ENCODE measurements around the gene LMX1B. TPM values are rescaled to one million over a fixed set of nuclear protein-coding genes. Genes with fewer than 3 reads are reported as not detected.

LMX1B gene
- total RNA-seq, 1 experiment from 2014 or later = not detected

DNA sequence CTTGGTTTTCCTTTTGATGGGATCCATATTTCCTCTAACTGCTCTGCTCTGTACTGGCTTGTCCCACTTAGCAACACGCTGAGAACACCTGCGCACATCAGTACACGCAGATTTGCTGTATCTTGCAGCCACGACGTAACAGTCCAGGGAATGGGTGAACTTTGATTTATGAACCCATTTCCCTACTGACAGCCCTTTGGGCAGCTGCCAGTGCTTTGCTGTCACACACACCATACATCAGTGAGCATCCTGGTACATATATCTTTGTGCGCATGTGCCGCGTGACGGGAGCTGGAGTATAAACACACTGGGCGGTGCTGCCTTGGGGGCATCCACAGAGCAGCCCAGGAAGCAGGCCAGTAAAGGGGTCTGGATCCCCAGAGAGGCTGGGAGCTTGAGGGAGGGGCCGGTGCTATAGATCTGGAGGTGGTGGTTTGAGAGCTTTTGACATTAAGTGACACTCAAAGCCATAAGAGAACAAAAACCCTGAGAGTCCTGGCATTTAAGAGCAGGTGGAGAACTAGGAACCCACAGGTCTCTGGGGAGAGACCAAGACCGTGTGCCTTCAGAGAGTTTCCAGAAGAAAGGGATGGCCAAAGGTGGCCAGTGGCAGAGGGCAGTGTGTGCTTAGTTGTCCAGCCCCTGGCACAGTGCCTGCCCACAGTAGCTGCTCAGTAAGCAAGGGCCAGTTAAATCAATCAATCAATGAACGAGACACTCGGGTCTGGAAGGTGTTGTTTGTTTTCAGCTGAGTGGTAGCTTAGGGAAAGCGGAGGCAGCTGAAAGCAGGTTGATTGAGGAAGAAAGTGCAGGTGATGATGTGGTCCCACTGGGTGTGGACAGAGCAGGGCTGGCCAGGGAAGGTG, 53.7 kb downstream of the LMX1B start:
- H3K4me1 Mint-ChIP-seq (ENCODE audit: low read depth, unreplicated experiment) = peaks cover 8% of the 10 kb centered on the region
- no peaks in the 10 kb centered on the region for H3K36me3 Mint-ChIP-seq (ENCODE audit: insufficient read depth, unreplicated experiment)
- no peaks in the 10 kb centered on the region for H3K9me3 Mint-ChIP-seq (ENCODE audit: low read depth, unreplicated experiment)
- H3K27ac Mint-ChIP-seq (ENCODE audit: unreplicated experiment) = no peak overlapping the region
- no peak overlapping the region for H3K4me3 Mint-ChIP-seq (ENCODE audit: low read depth, unreplicated experiment)
- intact Hi-C loops (cut with micrococcal nuclease; ENCODE audit: unreplicated experiment) = no loop called here
- no peak for DNase-seq
- no TSS peak for BruUV-seq (replicated peaks)
- CTCF ChIA-PET = no interaction called here
- TF ChIP-seq, protein P1, sequence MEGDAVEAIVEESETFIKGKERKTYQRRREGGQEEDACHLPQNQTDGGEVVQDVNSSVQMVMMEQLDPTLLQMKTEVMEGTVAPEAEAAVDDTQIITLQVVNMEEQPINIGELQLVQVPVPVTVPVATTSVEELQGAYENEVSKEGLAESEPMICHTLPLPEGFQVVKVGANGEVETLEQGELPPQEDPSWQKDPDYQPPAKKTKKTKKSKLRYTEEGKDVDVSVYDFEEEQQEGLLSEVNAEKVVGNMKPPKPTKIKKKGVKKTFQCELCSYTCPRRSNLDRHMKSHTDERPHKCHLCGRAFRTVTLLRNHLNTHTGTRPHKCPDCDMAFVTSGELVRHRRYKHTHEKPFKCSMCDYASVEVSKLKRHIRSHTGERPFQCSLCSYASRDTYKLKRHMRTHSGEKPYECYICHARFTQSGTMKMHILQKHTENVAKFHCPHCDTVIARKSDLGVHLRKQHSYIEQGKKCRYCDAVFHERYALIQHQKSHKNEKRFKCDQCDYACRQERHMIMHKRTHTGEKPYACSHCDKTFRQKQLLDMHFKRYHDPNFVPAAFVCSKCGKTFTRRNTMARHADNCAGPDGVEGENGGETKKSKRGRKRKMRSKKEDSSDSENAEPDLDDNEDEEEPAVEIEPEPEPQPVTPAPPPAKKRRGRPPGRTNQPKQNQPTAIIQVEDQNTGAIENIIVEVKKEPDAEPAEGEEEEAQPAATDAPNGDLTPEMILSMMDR (IDR thresholded peaks at IDR 0.05; ENCODE audit: unreplicated experiment) = no peak
- no peaks in the 10 kb centered on the region for H3K27me3 Mint-ChIP-seq (ENCODE audit: unreplicated experiment)

DNA sequence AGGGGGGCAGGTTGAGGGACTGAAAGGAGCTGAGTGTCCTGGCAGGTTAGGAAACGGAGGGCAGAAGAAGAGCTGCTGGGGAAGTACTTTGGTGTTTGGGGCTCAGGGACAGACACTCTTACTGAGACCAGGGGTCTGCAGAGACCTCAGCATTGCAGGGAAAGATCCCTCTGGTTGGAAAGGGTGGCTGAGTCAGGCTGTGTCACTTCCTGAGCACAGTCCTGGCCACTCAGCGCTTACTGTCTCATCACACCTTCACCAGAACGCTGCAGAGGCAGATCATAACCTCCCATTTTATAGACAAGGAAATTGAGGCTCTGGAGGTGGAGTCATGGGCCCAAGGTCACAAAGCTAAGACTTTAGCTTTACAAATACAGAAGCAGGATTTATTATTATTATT, 54.3 kb downstream of the LMX1B start:
- no peak overlapping the region for H3K4me3 Mint-ChIP-seq (ENCODE audit: low read depth, unreplicated experiment)

DNA sequence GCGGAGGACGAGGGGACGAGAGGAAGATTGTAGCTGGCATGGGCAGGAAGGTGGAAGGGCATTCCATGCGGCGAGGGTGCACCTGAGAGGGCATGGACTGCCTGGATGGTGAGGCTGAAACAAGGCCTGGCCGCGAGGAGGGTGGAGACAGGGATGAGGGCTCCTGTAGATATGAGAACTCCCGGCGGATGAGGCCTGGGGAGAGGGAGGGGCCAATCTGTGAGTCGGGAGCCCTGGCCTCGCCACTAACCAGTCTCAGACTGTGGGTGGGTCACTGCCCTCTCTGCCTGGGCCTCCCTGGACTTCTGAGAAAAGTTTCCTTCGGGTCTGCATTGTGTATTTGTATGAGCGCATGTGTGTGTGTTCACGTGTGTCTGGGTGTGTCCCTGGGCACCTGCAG, 55.4 kb downstream of the LMX1B start:
- H3K27ac Mint-ChIP-seq (ENCODE audit: unreplicated experiment) = no peak overlapping the region

More for the DNA sequence above, 54.3 kb downstream of the LMX1B start:
- H3K27me3 Mint-ChIP-seq (ENCODE audit: unreplicated experiment) = peaks cover 5% of the 10 kb centered on the region
- H3K36me3 Mint-ChIP-seq (ENCODE audit: insufficient read depth, unreplicated experiment) = no peaks in the 10 kb centered on the region
- CTCF ChIA-PET = no interaction called here
- TF ChIP-seq, protein P1 (IDR thresholded peaks at IDR 0.05; ENCODE audit: unreplicated experiment) = no peak
- DNase-seq = no peak
- no peaks in the 10 kb centered on the region for H3K9me3 Mint-ChIP-seq (ENCODE audit: low read depth, unreplicated experiment)
- intact Hi-C loops (cut with micrococcal nuclease; ENCODE audit: unreplicated experiment) = no loop called here
- no peak overlapping the region for H3K27ac Mint-ChIP-seq (ENCODE audit: unreplicated experiment)
- BruUV-seq (replicated peaks) = no TSS peak
- H3K4me1 Mint-ChIP-seq (ENCODE audit: low read depth, unreplicated experiment) = peaks cover 8% of the 10 kb centered on the region

DNA sequence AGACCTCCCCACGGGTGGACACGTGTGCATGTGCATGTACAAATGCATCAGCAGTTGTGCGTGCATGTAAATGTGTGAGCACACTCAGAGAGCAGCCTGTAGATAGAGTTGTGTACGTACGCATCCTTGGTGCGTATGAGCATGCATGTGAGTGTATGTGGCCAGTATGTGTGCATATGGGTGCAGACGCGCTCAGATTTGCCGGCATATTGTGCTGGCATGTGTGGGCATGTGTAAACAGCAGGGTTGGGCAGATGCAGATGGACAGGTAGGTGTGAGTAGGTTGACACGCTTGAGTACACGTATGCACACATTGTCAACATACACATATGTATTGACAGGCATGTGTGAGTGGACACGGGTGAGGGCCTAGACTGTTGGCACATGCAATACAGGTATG, 56.5 kb downstream of the LMX1B start:
- CTCF ChIA-PET = interaction anchor here (0.6 kb wide), 1 partner anchor 76 kb away, joined by 8 read pairs; no protein-coding TSS in a partner anchor
- peaks cover 1% of the 10 kb centered on the region for H3K4me1 Mint-ChIP-seq (ENCODE audit: low read depth, unreplicated experiment)
- H3K27ac Mint-ChIP-seq (ENCODE audit: unreplicated experiment) = no peak overlapping the region
- BruUV-seq (replicated peaks) = no TSS peak
- intact Hi-C loops (cut with micrococcal nuclease; ENCODE audit: unreplicated experiment) = no loop called here
- H3K36me3 Mint-ChIP-seq (ENCODE audit: insufficient read depth, unreplicated experiment) = no peaks in the 10 kb centered on the region
- H3K27me3 Mint-ChIP-seq (ENCODE audit: unreplicated experiment) = peaks cover 28% of the 10 kb centered on the region
- H3K9me3 Mint-ChIP-seq (ENCODE audit: low read depth, unreplicated experiment) = no peaks in the 10 kb centered on the region
- H3K4me3 Mint-ChIP-seq (ENCODE audit: low read depth, unreplicated experiment) = no peak overlapping the region
- TF ChIP-seq, protein P1 (IDR thresholded peaks at IDR 0.05; ENCODE audit: unreplicated experiment) = no peak
- DNase-seq = no peak

More for the DNA sequence above, 55.4 kb downstream of the LMX1B start:
- Mint-ChIP-seq H3K4me3 (ENCODE audit: low read depth, unreplicated experiment) (no peak overlapping the region), H3K36me3 (ENCODE audit: insufficient read depth, unreplicated experiment) (no peaks in the 10 kb centered on the region), H3K9me3 (ENCODE audit: low read depth, unreplicated experiment) (no peaks in the 10 kb centered on the region), H3K4me1 (ENCODE audit: low read depth, unreplicated experiment) (peaks cover 8% of the 10 kb centered on the region), H3K27me3 (ENCODE audit: unreplicated experiment) (peaks cover 16% of the 10 kb centered on the region)
- TF ChIP-seq, protein P1 (IDR thresholded peaks at IDR 0.05; ENCODE audit: unreplicated experiment) = no peak
- BruUV-seq (replicated peaks) = no TSS peak
- CTCF ChIA-PET = no interaction called here
- intact Hi-C loops (cut with micrococcal nuclease; ENCODE audit: unreplicated experiment) = no loop called here
- DNase-seq = no peak

Data from Calu3 (cell line).